Thyroid gland (tissue), 4 donors: ENCODE data around the gene SH3TC1. TPM values are rescaled to one million over a fixed set of nuclear protein-coding genes. Genes with fewer than 3 reads are reported as not detected.

Experiments used
- DNase-seq, 2 donors: peaks; one replicate each; pipeline ENCODE4 v3.0.0-alpha.2; 2019
- H3K27ac ChIP-seq, 3 donors: fragments of 200-600 bp; sonication (generic); 1 replicate in 2 of 3; 2 replicates in 1 of 3; pipeline ENCODE4 v1.5.1; 2016 to 2019; ENCODE audit warnings: mild to moderate bottlenecking in 1 of 3, moderate library complexity in 1 of 3
- H3K27me3 ChIP-seq: fragments of 200-600 bp; sonication (generic); one replicate; pipeline ENCODE4 v1.5.1; 2019
- H3K36me3 ChIP-seq, 2 donors: fragments of 200-600 bp; sonication (generic); one replicate each; pipeline ENCODE4 v1.5.1; 2016 to 2019
- H3K4me1 ChIP-seq, 2 donors: fragments of 200-600 bp; sonication (generic); one replicate each; pipeline ENCODE4 v1.5.1; 2017 to 2019
- H3K4me3 ChIP-seq, 3 donors: fragments of 200-600 bp; sonication (generic); replicated peaks in 1 of 3; 1 replicate in 2 of 3; 2 replicates in 1 of 3; pipeline ENCODE4 v1.5.1; 2016; ENCODE audit warnings: mild to moderate bottlenecking in 1 of 3
- H3K9me3 ChIP-seq: fragments of 200-600 bp; sonication (generic); one replicate; pipeline ENCODE4 v1.5.1; 2017
- POLR2A ChIP-seq, 2 donors: fragments of 450-650 bp; IDR thresholded peaks; one replicate each; pipeline ENCODE4 v1.6.1; 2017; ENCODE audit warnings: antibody characterized with exemption in 2 of 2, mild to moderate bottlenecking in 2 of 2, moderate library complexity in 1 of 2
- WGBS, 2 donors: methylation state at CpG; one replicate each; pipeline ENCODE4 v1.1.5; 2017; 5-methylcytosine and 5-hydroxymethylcytosine counted together
- intact Hi-C: fragments of 100-400 bp; cut with DNase I; formaldehyde crosslinking; loops from one replicate; pipeline ENCODE4 v1.15.1; 2023
- total RNA-seq, 4 donors: library from RNA; depleted of rRNA; stranded (reverse); fragments of >200 nt; gene quantifications; one replicate each; pipeline ENCODE4 v1.2.3, GENCODE V29; 2016
- TF ChIP-seq, protein P1 (sequence below), 6 experiments: fragments of 200-600 bp in 3 of 6; fragments of 450-650 bp in 3 of 6; sonication (generic) in 3 of 6; IDR thresholded peaks; one replicate each; pipeline ENCODE4 v1.5.1; 2016 to 2019; ENCODE audit warnings: antibody characterized with exemption in 6 of 6, mild to moderate bottlenecking in 2 of 6, inconsistent platforms in 1 of 6, moderate library complexity in 1 of 6

Gene SH3TC1
- total RNA-seq, 4 donors from 2014 or later, result 13.5 to 29.5 (median 16.4) TPM

DNA sequence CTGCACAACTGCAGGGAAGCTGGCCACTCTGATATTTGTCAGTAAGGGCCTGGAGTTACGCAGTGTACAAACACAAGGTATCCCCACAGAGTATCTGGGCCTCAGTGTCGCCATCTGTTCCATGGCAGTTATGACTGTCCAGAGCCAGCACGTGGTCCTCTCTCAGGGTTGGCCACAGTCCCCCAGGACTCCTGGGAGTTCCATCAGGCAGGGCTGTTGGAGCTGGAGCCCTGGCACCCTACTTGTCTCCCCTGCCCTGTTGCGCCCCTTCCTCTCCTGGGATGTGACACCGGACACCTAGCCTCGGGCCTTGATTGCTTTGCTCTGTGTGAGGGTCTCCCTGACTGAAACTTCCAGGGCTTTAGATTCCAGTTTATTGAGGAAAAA lies 78.9 kb downstream of the SH3TC1 start:
- Histone ChIP-seq H3K9me3 (no peaks in the 10 kb centered on the region), H3K36me3 (no peaks in the 10 kb centered on the region), H3K4me3 (no peak overlapping the region), H3K27me3 (no peaks in the 10 kb centered on the region), H3K4me1 (peaks cover 14 to 32% of the 10 kb centered on the region in 2 donors), H3K27ac (no peak overlapping the region)
- 63 to 74% methylated on average over 3 to 5 of the region's 6 CpGs for WGBS, 2 donors
- no peak for TF ChIP-seq POLR2A (IDR thresholded peaks at IDR 0.05)
- TF ChIP-seq, protein P1, sequence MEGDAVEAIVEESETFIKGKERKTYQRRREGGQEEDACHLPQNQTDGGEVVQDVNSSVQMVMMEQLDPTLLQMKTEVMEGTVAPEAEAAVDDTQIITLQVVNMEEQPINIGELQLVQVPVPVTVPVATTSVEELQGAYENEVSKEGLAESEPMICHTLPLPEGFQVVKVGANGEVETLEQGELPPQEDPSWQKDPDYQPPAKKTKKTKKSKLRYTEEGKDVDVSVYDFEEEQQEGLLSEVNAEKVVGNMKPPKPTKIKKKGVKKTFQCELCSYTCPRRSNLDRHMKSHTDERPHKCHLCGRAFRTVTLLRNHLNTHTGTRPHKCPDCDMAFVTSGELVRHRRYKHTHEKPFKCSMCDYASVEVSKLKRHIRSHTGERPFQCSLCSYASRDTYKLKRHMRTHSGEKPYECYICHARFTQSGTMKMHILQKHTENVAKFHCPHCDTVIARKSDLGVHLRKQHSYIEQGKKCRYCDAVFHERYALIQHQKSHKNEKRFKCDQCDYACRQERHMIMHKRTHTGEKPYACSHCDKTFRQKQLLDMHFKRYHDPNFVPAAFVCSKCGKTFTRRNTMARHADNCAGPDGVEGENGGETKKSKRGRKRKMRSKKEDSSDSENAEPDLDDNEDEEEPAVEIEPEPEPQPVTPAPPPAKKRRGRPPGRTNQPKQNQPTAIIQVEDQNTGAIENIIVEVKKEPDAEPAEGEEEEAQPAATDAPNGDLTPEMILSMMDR (IDR thresholded peaks at IDR 0.05), result no peak
- intact Hi-C loops, result no loop called here
- DNase-seq, result no peak

DNA sequence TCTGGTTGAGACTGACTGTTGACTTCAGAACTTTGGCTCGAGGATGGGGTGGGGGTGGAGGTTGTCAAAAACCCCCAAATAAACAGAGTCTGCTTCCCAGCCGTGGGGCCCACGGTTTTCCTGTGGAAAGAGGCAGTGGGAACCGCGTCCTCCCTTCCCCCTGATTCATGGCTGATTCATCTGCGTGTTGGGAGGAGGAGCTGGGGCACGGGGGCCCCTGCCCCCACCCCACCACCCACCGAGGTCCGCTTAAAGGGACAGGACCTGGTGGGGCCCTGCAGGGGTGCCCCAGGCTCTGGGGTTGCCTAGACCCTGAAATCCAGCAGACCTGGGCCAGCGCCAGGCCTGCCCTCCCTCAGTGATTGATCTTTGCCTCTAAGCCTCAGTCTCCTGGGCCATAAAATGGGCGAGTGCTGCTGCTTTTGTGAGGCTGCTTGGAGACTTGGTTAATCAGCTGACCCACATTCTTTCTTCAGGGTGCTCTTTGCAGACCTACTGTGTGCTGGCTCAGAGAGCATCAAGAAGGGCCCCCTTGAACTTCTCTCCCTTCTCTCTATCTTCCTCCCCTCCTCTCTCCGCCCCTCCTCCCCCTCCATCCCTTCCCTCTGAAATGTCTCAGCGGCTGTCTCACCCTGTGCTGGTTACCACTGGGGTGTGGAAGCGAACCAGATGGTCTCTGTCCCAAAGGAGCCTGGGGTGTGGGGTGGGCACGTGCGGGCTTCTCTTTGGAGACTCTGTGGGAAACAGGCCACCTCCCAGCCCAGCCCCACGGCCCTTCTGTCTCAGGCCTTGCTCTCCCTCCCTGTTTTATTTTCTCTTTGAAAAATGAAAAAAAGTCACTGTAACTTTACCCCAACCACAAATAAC lies 79.6 kb downstream of the SH3TC1 start:
- Histone ChIP-seq H3K27ac (no peak overlapping the region), H3K4me1 (peaks cover 14 to 30% of the 10 kb centered on the region in 2 donors), H3K4me3 (no peak overlapping the region), H3K27me3 (no peaks in the 10 kb centered on the region), H3K36me3 (no peaks in the 10 kb centered on the region), H3K9me3 (no peaks in the 10 kb centered on the region)
- TF ChIP-seq, protein P1 (IDR thresholded peaks at IDR 0.05), result no peak
- no peak for TF ChIP-seq POLR2A (IDR thresholded peaks at IDR 0.05)
- DNase-seq, result no peak
- WGBS, 2 donors, result 58 to 60% methylated on average over 16 to 17 of the region's 17 CpGs
- intact Hi-C loops, result no loop called here

DNA sequence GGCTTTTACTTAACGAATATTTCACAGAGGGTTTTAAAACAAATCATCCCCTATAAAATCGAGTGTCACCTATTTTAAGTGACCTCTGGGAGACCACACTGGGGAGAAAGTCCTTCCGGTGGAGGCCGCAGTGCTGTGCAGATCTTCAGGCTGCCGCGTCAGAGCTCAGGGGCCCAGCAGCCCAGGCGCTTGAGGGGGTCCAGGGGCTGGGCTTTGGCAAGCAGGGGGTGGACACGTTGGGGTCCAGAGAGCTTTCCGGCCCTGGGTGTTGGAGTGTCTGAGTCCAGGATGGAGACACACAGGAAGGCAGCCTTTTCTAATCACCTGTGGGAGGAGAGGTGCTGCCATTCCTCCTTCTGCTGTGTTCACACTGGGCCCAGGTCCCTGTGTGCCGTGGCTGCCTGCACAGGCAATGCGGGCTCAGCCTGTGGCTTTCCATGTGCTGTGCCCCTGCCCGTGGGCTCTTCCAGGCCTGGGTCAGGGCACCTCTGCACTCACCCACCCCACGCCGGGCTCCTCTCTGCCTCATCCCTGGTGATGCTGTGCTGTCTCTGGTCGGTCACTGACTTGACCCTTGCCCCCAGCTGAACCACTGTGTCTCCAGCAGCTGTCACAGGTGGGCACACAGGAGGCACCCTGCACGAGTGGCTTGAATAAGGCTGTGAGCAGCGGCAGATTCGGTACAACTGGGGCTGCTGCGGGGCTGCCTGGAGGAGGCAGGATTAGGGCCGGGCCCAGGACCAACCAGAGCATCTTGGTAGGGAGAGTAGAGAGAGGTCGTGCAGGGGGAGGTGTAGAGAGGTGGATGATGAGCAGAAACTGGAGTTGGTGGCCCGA lies 80.4 kb downstream of the SH3TC1 start:
- intact Hi-C loops, result no loop called here
- H3K9me3 ChIP-seq, result no peaks in the 10 kb centered on the region
- no peaks in the 10 kb centered on the region for H3K27me3 ChIP-seq
- peaks cover 14 to 30% of the 10 kb centered on the region in 2 donors for H3K4me1 ChIP-seq
- H3K36me3 ChIP-seq, result no peaks in the 10 kb centered on the region
- 87 to 92% methylated on average over 19 of the region's 22 CpGs for WGBS, 2 donors
- TF ChIP-seq POLR2A (IDR thresholded peaks at IDR 0.05), result no peak
- TF ChIP-seq, protein P1 (IDR thresholded peaks at IDR 0.05), result no peak
- no peak overlapping the region for H3K4me3 ChIP-seq
- no peak overlapping the region for H3K27ac ChIP-seq
- no peak for DNase-seq

DNA sequence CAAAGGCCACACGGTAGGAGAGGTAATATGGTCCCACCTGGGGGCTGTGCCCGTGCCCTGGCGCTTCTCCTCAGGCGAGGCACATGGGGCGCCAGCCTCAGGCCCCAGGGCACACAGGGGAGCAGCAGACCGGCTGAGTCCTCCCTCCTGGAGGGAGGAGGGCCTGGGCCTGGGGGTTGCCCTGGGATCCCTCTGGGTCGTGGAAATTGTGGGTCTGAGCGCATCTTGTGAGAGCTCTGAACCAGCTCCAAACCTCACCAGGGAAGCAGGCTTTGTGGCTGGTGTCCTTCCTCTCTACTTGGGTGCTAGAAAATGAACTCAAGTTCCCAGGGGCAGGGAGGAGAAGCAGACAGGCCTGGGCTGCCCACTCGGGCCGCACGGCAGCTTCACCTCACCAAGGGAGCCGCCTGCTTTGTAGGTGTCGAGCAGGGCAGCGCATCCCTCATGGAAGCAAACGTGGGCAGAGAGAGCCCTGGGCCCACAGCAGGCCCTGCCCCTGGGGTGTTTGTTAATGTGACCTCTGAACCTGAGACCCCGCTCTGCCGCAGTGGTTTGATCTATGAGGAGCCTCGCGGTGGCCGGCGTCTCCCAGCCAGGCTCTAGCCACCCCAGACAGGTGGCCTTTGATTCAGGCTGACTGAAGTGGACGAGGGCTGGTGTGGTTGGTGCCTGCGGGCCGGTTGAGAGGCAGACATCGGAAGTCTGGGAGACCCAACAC lies 81.2 kb downstream of the SH3TC1 start:
- no peak for DNase-seq
- intact Hi-C loops, result no loop called here
- no peaks in the 10 kb centered on the region for H3K9me3 ChIP-seq
- WGBS, 2 donors, result 95 to 97% methylated on average over 11 to 14 of the region's 25 CpGs
- no peaks in the 10 kb centered on the region for H3K36me3 ChIP-seq
- no peak overlapping the region for H3K27ac ChIP-seq
- H3K4me1 ChIP-seq, result peaks cover 14 to 26% of the 10 kb centered on the region in 2 donors
- no peak overlapping the region for H3K4me3 ChIP-seq
- H3K27me3 ChIP-seq, result no peaks in the 10 kb centered on the region
- TF ChIP-seq, protein P1 (IDR thresholded peaks at IDR 0.05), result no peak
